T-helper 2 cell treated with Interferon-gamma antibody and Interleukin-4, amounts not matched to agents 5 μg/mL and 100 μg/mL, for 36 hours (primary cell): Measurements from ENCODE around the gene KCNIP1.
"Not testable (repeated sequence)": the region's sequence is repeated elsewhere in the genome, so short reads cannot be mapped to it uniquely, and the experiment has no call there.

Experiments
- DNase-seq: peaks from one replicate; pipeline ENCODE4 v3.0.0; 2021; ENCODE audit warnings: low spot score
- H3K27ac Mint-ChIP-seq: one replicate; pipeline ENCODE4 v1.8.0; 2021; ENCODE audit warnings: mild to moderate bottlenecking, mixed read lengths
- H3K27me3 Mint-ChIP-seq: one replicate; pipeline ENCODE4 v1.8.0; 2021; ENCODE audit warnings: low read depth, mixed read lengths
- H3K36me3 Mint-ChIP-seq: one replicate; pipeline ENCODE4 v1.8.0; 2021; ENCODE audit warnings: low read depth, mixed read lengths
- H3K4me1 Mint-ChIP-seq: one replicate; pipeline ENCODE4 v1.8.0; 2021; ENCODE audit warnings: low read depth, mixed read lengths
- H3K4me3 Mint-ChIP-seq: one replicate; pipeline ENCODE4 v1.8.0; 2022; ENCODE audit warnings: mild to moderate bottlenecking, moderate library complexity, mixed read lengths
- H3K9me3 Mint-ChIP-seq: one replicate; pipeline ENCODE4 v1.8.0; 2021; ENCODE audit warnings: mixed read lengths

Gene KCNIP1

GRCh38 chr5:170541146-170541769, 37.4 kb downstream of the KCNIP1 start:
- Mint-ChIP-seq H3K4me1 (no peaks in the 10 kb centered on the region), H3K36me3 (no peaks in the 10 kb centered on the region), H3K9me3 (peaks cover 13% of the 10 kb centered on the region), H3K27me3 (peaks cover 8% of the 10 kb centered on the region), H3K27ac (no peak overlapping the region), H3K4me3 (no peak overlapping the region)
- no peak for DNase-seq

GRCh38 chr5:170542691-170543293, 39.0 kb downstream of the KCNIP1 start:
- Mint-ChIP-seq H3K27ac (no peak overlapping the region), H3K4me1 (no peaks in the 10 kb centered on the region), H3K9me3 (peaks cover 13% of the 10 kb centered on the region), H3K36me3 (no peaks in the 10 kb centered on the region), H3K4me3 (no peak overlapping the region), H3K27me3 (peaks cover 10% of the 10 kb centered on the region)
- no peak for DNase-seq

GRCh38 chr5:170545313-170545712, 41.5 kb downstream of the KCNIP1 start:
- H3K9me3 Mint-ChIP-seq = peaks cover 13% of the 10 kb centered on the region
- H3K4me1 Mint-ChIP-seq = no peaks in the 10 kb centered on the region
- no peak for DNase-seq
- no peak overlapping the region for H3K27ac Mint-ChIP-seq
- H3K4me3 Mint-ChIP-seq = no peak overlapping the region
- peaks cover 10% of the 10 kb centered on the region for H3K27me3 Mint-ChIP-seq
- no peaks in the 10 kb centered on the region for H3K36me3 Mint-ChIP-seq

- H3K36me3 Mint-ChIP-seq = no peaks in the 10 kb centered on the region
- H3K4me3 Mint-ChIP-seq = no peak overlapping the region
Measured at GRCh38 chr5:170545811-170546210, 42.0 kb downstream of the KCNIP1 start.

DNA sequence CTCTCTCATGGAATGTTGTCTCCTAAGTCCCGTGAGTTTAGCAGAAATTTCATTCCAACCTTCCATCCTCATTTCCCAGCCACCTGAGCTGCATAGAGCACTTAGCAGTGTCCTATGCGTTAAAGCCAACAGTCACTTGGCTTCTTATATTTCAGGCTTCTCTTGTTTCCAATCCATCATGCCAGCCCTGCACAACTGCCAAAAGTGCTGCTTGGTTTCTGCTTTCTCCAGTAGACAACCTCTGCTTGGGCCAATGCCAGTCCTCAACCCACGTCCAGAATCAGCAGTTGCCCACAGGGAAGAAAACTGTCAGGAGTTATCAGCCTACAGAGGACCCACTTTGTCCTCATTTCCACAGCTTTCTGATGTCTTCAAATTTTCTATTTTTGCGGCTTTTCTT, 42.5 kb downstream of the KCNIP1 start:
- Mint-ChIP-seq H3K27me3 (peaks cover 6% of the 10 kb centered on the region), H3K36me3 (no peaks in the 10 kb centered on the region), H3K27ac (no peak overlapping the region), H3K4me1 (no peaks in the 10 kb centered on the region), H3K9me3 (peaks cover 13% of the 10 kb centered on the region), H3K4me3 (no peak overlapping the region)
- no peak for DNase-seq

More at GRCh38 chr5:170545811-170546210, 42.0 kb downstream of the KCNIP1 start:
- Mint-ChIP-seq H3K27me3 (peaks cover 9% of the 10 kb centered on the region), H3K27ac (no peak overlapping the region), H3K4me1 (no peaks in the 10 kb centered on the region), H3K9me3 (peaks cover 13% of the 10 kb centered on the region)
- DNase-seq = no peak

- not testable (repeated sequence) for H3K27ac Mint-ChIP-seq, H3K9me3 Mint-ChIP-seq, H3K36me3 Mint-ChIP-seq, H3K4me1 Mint-ChIP-seq, DNase-seq, H3K4me3 Mint-ChIP-seq
- peaks cover 11% of the 10 kb centered on the region for H3K27me3 Mint-ChIP-seq
Measured at GRCh38 chr5:170550382-170550781, 46.6 kb downstream of the KCNIP1 start.

- H3K27me3 Mint-ChIP-seq = peaks cover 11% of the 10 kb centered on the region
- H3K36me3 Mint-ChIP-seq = no peaks in the 10 kb centered on the region
- no peaks in the 10 kb centered on the region for H3K4me1 Mint-ChIP-seq
- H3K4me3 Mint-ChIP-seq = no peak overlapping the region
- H3K27ac Mint-ChIP-seq = no peak overlapping the region
- DNase-seq = no peak
- H3K9me3 Mint-ChIP-seq = no peaks in the 10 kb centered on the region
Measured at GRCh38 chr5:170551076-170551475, 47.3 kb downstream of the KCNIP1 start.

DNA sequence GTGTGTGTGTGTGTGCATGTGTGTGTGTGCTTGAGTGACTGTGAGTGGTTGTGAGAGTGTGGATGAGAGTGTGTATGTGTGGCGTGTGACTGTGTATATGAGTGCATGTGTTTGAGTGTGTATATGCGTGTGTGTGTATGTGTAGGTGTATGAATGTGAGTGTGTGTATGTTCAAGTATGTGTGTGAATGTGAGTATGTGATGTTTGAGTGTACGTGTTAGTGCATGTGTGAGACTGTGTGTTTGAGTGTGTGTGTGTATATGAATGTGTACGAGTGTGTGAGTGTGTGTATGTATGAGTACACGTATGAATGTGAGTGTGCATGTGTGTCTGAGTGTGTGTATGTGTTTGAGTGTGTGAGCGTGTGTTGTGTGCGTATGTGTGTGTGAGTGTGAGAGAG, 47.8 kb downstream of the KCNIP1 start:
- Mint-ChIP-seq H3K27ac (no peak overlapping the region), H3K4me1 (no peaks in the 10 kb centered on the region), H3K27me3 (peaks cover 11% of the 10 kb centered on the region), H3K9me3 (no peaks in the 10 kb centered on the region), H3K4me3 (no peak overlapping the region), H3K36me3 (no peaks in the 10 kb centered on the region)
- DNase-seq = no peak

GRCh38 chr5:170552621-170553115, 48.8 kb downstream of the KCNIP1 start:
- H3K4me1 Mint-ChIP-seq = no peaks in the 10 kb centered on the region
- no peak for DNase-seq
- peaks cover 9% of the 10 kb centered on the region for H3K27me3 Mint-ChIP-seq
- no peaks in the 10 kb centered on the region for H3K9me3 Mint-ChIP-seq
- H3K27ac Mint-ChIP-seq = no peak overlapping the region
- no peak overlapping the region for H3K4me3 Mint-ChIP-seq
- no peaks in the 10 kb centered on the region for H3K36me3 Mint-ChIP-seq

GRCh38 chr5:170553218-170553617, 49.4 kb downstream of the KCNIP1 start:
- Mint-ChIP-seq H3K4me1 (no peaks in the 10 kb centered on the region), H3K27ac (no peak overlapping the region), H3K27me3 (peaks cover 9% of the 10 kb centered on the region), H3K9me3 (no peaks in the 10 kb centered on the region), H3K4me3 (no peak overlapping the region), H3K36me3 (no peaks in the 10 kb centered on the region)
- DNase-seq = no peak

GRCh38 chr5:170554521-170555267, 50.9 kb downstream of the KCNIP1 start:
- Mint-ChIP-seq H3K4me1 (no peaks in the 10 kb centered on the region), H3K4me3 (no peak overlapping the region), H3K27me3 (peaks cover 15% of the 10 kb centered on the region), H3K36me3 (no peaks in the 10 kb centered on the region), H3K27ac (no peak overlapping the region), H3K9me3 (no peaks in the 10 kb centered on the region)
- no peak for DNase-seq

DNA sequence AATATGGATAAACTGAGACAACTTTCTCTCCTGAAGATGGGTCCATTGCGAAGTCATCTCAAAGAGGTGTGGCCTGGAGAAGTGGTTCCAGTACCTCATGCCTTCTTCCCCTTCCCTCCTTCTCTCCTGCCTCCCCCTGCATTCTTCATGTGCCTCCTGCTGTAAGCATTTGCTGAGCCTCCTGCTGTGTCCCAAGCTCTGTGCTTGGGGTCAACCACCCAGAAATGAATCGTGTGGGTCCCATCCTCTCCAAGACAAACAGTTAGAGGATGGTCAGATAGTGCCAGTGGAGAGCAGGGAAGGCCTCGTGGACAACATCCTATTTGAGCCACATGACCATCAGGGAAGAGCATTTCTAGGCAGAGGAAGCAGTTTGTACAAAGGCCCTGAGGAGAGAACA, 53.5 kb downstream of the KCNIP1 start:
- Mint-ChIP-seq H3K4me3 (no peak overlapping the region), H3K27me3 (peaks cover 15% of the 10 kb centered on the region), H3K36me3 (no peaks in the 10 kb centered on the region), H3K9me3 (no peaks in the 10 kb centered on the region), H3K4me1 (no peaks in the 10 kb centered on the region), H3K27ac (no peak overlapping the region)
- no peak for DNase-seq

DNA sequence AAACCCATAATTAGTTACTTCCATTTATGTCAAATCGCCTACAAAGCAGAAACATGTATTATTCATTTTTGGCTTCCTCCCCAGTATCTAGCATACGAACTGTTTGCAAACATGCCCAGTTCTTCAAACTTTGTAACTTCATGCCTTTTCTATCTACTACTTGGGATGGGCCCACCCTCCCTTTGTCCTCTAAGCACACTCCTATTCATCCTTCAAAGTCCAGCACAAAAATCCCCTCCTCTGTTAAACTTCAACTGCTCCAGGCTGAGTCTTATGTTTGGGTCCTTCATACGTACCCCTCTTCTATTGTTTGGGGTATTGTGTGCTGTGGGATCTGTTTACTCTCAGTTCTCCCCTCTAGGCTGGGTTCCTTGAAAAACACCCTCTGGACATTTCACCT, 55.5 kb downstream of the KCNIP1 start:
- Mint-ChIP-seq H3K27me3 (peaks cover 6% of the 10 kb centered on the region), H3K36me3 (no peaks in the 10 kb centered on the region), H3K4me1 (no peaks in the 10 kb centered on the region), H3K4me3 (no peak overlapping the region), H3K27ac (no peak overlapping the region), H3K9me3 (no peaks in the 10 kb centered on the region)
- DNase-seq = no peak

DNA sequence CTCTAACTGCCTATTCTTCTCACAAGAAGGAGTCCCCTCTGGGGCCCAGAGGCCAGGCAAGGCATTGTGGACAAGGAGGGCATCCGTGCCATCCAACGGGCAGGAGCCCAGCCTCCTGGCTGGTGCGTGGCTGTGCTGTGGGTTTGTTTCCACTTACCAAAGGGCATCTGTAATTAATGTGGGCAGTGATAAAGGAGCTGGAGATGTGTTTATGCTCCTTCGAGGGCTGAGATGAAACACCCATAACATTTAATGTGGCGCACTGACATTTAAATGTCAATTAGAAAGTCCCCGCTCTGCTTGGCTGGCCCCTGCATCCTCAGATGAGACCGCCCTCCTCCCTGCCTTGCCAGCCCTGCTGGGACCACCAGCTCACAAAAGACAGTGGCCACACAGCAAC, 57.1 kb downstream of the KCNIP1 start:
- H3K27me3 Mint-ChIP-seq = peaks cover 10% of the 10 kb centered on the region
- no peaks in the 10 kb centered on the region for H3K4me1 Mint-ChIP-seq
- H3K4me3 Mint-ChIP-seq = no peak overlapping the region
- no peak overlapping the region for H3K27ac Mint-ChIP-seq
- H3K9me3 Mint-ChIP-seq = no peaks in the 10 kb centered on the region
- no peaks in the 10 kb centered on the region for H3K36me3 Mint-ChIP-seq
- no peak for DNase-seq
